HEK293 (cell line): ENCODE measurements around the gene FBXW5.

ENCODE experiments used
- CTCF ChIA-PET: fragments of 350-600 bp; formaldehyde crosslinking; extraction: SDS; loops from one replicate; lab custom pipeline; 2021; ENCODE audit warnings: antibody characterized with exemption; lab: Yijun Ruan, JAX
- POLR2A ChIA-PET: fragments of 300-600 bp; formaldehyde crosslinking; extraction: SDS; loops from one replicate; lab custom pipeline; 2020; ENCODE audit warnings: antibody characterized with exemption, inconsistent platforms; lab: Yijun Ruan, JAX
- H3K27ac ChIP-seq: fragments of 200-500 bp; sonication (Bioruptor generic); 2 replicates; pipeline ENCODE4 v1.5.1; 2014; ENCODE audit warnings: low read depth, low read length, control low read depth, inconsistent platforms; ENCODE audit errors: extremely low read depth
- H3K36me3 ChIP-seq, 2 experiments: fragments of 200-500 bp in 1 of 2; sonication (Bioruptor generic) in 1 of 2; 1 replicate in 1 of 2; 2 replicates in 1 of 2; pipeline ENCODE4 v1.5.1; 2014 to 2017; ENCODE audit warnings: inconsistent platforms in 2 of 2, low read length in 2 of 2; ENCODE audit not compliant: control insufficient read depth in 2 of 2, insufficient read depth in 1 of 2
- H3K4me1 ChIP-seq: fragments of 200-500 bp; sonication (Bioruptor generic); 2 replicates; pipeline ENCODE4 v1.5.1; 2014; ENCODE audit warnings: mild to moderate bottlenecking, low read length, inconsistent platforms; ENCODE audit not compliant: control insufficient read depth, insufficient read depth
- H3K4me3 ChIP-seq: 2 replicates; pipeline ENCODE4 v1.5.1; 2011; ENCODE audit warnings: low read depth, mild to moderate bottlenecking, control low read depth, low read length, moderate library complexity
- H3K9me3 ChIP-seq: fragments of 200-500 bp; sonication (Bioruptor generic); 2 replicates; pipeline ENCODE4 v1.5.1; 2014; ENCODE audit warnings: low read depth, low read length, inconsistent platforms; ENCODE audit not compliant: control insufficient read depth, insufficient read depth
- GLIS1 ChIP-seq: fragments of 450-650 bp; formaldehyde crosslinking; IDR thresholded peaks from 2 replicates; pipeline ENCODE4 v1.5.1; 2016; ENCODE audit warnings: missing biosample characterization, missing genetic modification characterization
- SETDB1 ChIP-seq: IDR thresholded peaks from one replicate; pipeline ENCODE4 v1.6.1; 2017; ENCODE audit warnings: mild to moderate bottlenecking, low read length, moderate library complexity, mixed read lengths; ENCODE audit not compliant: insufficient read length
- SP3 ChIP-seq: fragments of 450-650 bp; formaldehyde crosslinking; IDR thresholded peaks from 2 replicates; pipeline ENCODE4 v1.5.1; 2016; ENCODE audit warnings: missing biosample characterization, missing genetic modification characterization
- ZBTB8A ChIP-seq: fragments of 450-650 bp; formaldehyde crosslinking; IDR thresholded peaks from 2 replicates; pipeline ENCODE4 v1.5.1; 2016; ENCODE audit warnings: missing biosample characterization, missing genetic modification characterization
- ZFP3 ChIP-seq: fragments of 450-650 bp; formaldehyde crosslinking; IDR thresholded peaks from 2 replicates; pipeline ENCODE4 v1.5.1; 2016; ENCODE audit warnings: low read depth, missing biosample characterization, missing genetic modification characterization
- ZIC2 ChIP-seq: fragments of 450-650 bp; formaldehyde crosslinking; IDR thresholded peaks from 2 replicates; pipeline ENCODE4 v1.5.1; 2016; ENCODE audit warnings: missing biosample characterization, missing genetic modification characterization
- ZNF211 ChIP-seq: fragments of 450-650 bp; formaldehyde crosslinking; IDR thresholded peaks from 2 replicates; pipeline ENCODE4 v1.5.1; 2016; ENCODE audit warnings: low read depth, missing biosample characterization, missing genetic modification characterization
- ZNF223 ChIP-seq: fragments of 450-650 bp; formaldehyde crosslinking; IDR thresholded peaks from 2 replicates; pipeline ENCODE4 v1.5.1; 2016; ENCODE audit warnings: missing biosample characterization, missing genetic modification characterization
- ZNF391 ChIP-seq: fragments of 450-650 bp; formaldehyde crosslinking; IDR thresholded peaks from 2 replicates; pipeline ENCODE4 v1.5.1; 2016; ENCODE audit warnings: low read depth, missing biosample characterization, missing genetic modification characterization, borderline replicate concordance
- ZNF549 ChIP-seq: fragments of 450-650 bp; IDR thresholded peaks from 2 replicates; pipeline ENCODE4 v1.5.1; 2018; ENCODE audit warnings: missing biosample characterization, missing genetic modification characterization, mild to moderate bottlenecking, inconsistent platforms, moderate library complexity
- ZNF623 ChIP-seq: fragments of 450-650 bp; formaldehyde crosslinking; IDR thresholded peaks from 2 replicates; pipeline ENCODE4 v1.5.1; 2016; ENCODE audit warnings: missing biosample characterization, missing genetic modification characterization
- ZNF654 ChIP-seq: fragments of 450-650 bp; formaldehyde crosslinking; IDR thresholded peaks from 2 replicates; pipeline ENCODE4 v1.5.1; 2016; ENCODE audit warnings: low read depth, missing biosample characterization, missing genetic modification characterization
- ZNF664 ChIP-seq: fragments of 450-650 bp; formaldehyde crosslinking; IDR thresholded peaks from 2 replicates; pipeline ENCODE4 v1.5.1; 2016; ENCODE audit warnings: missing biosample characterization, missing genetic modification characterization
- ZNF701 ChIP-seq: fragments of 450-650 bp; formaldehyde crosslinking; IDR thresholded peaks from 2 replicates; pipeline ENCODE4 v1.5.1; 2016; ENCODE audit warnings: missing biosample characterization, missing genetic modification characterization
- ZSCAN16 ChIP-seq: fragments of 450-650 bp; formaldehyde crosslinking; IDR thresholded peaks from 2 replicates; pipeline ENCODE4 v1.5.1; 2016; ENCODE audit warnings: missing biosample characterization, missing genetic modification characterization
- TF ChIP-seq, protein P1 (sequence below): fragments of 450-650 bp; formaldehyde crosslinking; IDR thresholded peaks from 2 replicates; pipeline ENCODE4 v1.5.1; 2016; ENCODE audit warnings: missing biosample characterization, missing genetic modification characterization
- TF ChIP-seq, protein P2 (sequence below): fragments of 450-650 bp; formaldehyde crosslinking; IDR thresholded peaks from 2 replicates; pipeline ENCODE4 v1.5.1; 2017; ENCODE audit warnings: missing biosample characterization, missing genetic modification characterization
- TF ChIP-seq, protein P3 (sequence below): fragments of 450-650 bp; formaldehyde crosslinking; IDR thresholded peaks from 2 replicates; pipeline ENCODE4 v1.5.1; 2016; ENCODE audit warnings: missing biosample characterization, missing genetic modification characterization
- TF ChIP-seq, protein P4 (sequence below): fragments of 450-650 bp; formaldehyde crosslinking; conservative IDR thresholded peaks from 2 replicates; pipeline ENCODE4 v1.5.1; 2016; ENCODE audit warnings: low read depth, missing biosample characterization, missing genetic modification characterization
- TF ChIP-seq, protein P5 (sequence below): fragments of 450-650 bp; IDR thresholded peaks from 2 replicates; pipeline ENCODE4 v1.5.1; 2018; ENCODE audit warnings: missing biosample characterization, missing genetic modification characterization
- TF ChIP-seq, protein P6 (sequence below): fragments of 450-650 bp; formaldehyde crosslinking; IDR thresholded peaks from 2 replicates; pipeline ENCODE4 v1.5.1; 2016; ENCODE audit warnings: missing biosample characterization, missing genetic modification characterization
- TF ChIP-seq, protein P7 (sequence below): fragments of 450-650 bp; formaldehyde crosslinking; IDR thresholded peaks from 2 replicates; pipeline ENCODE4 v1.5.1; 2016; ENCODE audit warnings: missing biosample characterization, missing genetic modification characterization

FBXW5 gene

GRCh38 chr9:136975644-136976043 is 31.1 kb upstream of the FBXW5 start:
- no peaks in the 10 kb centered on the region for H3K4me1 ChIP-seq
- no peaks in the 10 kb centered on the region for H3K36me3 ChIP-seq
- no peak overlapping the region for H3K27ac ChIP-seq
- TF ChIP-seq, protein P1, sequence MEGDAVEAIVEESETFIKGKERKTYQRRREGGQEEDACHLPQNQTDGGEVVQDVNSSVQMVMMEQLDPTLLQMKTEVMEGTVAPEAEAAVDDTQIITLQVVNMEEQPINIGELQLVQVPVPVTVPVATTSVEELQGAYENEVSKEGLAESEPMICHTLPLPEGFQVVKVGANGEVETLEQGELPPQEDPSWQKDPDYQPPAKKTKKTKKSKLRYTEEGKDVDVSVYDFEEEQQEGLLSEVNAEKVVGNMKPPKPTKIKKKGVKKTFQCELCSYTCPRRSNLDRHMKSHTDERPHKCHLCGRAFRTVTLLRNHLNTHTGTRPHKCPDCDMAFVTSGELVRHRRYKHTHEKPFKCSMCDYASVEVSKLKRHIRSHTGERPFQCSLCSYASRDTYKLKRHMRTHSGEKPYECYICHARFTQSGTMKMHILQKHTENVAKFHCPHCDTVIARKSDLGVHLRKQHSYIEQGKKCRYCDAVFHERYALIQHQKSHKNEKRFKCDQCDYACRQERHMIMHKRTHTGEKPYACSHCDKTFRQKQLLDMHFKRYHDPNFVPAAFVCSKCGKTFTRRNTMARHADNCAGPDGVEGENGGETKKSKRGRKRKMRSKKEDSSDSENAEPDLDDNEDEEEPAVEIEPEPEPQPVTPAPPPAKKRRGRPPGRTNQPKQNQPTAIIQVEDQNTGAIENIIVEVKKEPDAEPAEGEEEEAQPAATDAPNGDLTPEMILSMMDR = 0 out of 2 replicates have a peak, but pooled peaks have one; percentile 16
- TF ChIP-seq, protein P2, sequence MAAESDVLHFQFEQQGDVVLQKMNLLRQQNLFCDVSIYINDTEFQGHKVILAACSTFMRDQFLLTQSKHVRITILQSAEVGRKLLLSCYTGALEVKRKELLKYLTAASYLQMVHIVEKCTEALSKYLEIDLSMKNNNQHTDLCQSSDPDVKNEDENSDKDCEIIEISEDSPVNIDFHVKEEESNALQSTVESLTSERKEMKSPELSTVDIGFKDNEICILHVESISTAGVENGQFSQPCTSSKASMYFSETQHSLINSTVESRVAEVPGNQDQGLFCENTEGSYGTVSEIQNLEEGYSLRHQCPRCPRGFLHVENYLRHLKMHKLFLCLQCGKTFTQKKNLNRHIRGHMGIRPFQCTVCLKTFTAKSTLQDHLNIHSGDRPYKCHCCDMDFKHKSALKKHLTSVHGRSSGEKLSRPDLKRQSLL (tag by site-specific recombination) = no peak
- TF ChIP-seq ZBTB8A (tag by site-specific recombination) (no peak), ZNF623 (tag by site-specific recombination) (no peak), ZSCAN16 (no peak), ZNF211 (tag by site-specific recombination) (no peak), ZNF664 (tag by site-specific recombination) (no peak), GLIS1 (tag by site-specific recombination) (no peak), ZNF549 (tag by site-specific recombination) (no peak), ZFP3 (tag by site-specific recombination) (no peak), ZIC2 (tag by site-specific recombination) (peak; percentile 34; the same call in 1 of the 2 replicates), ZNF701 (tag by site-specific recombination) (no peak), SETDB1 (no peak), ZNF223 (peak; percentile 91), SP3 (tag by site-specific recombination) (no peak), ZNF654 (no peak), ZNF391 (no peak)
- TF ChIP-seq, protein P3, sequence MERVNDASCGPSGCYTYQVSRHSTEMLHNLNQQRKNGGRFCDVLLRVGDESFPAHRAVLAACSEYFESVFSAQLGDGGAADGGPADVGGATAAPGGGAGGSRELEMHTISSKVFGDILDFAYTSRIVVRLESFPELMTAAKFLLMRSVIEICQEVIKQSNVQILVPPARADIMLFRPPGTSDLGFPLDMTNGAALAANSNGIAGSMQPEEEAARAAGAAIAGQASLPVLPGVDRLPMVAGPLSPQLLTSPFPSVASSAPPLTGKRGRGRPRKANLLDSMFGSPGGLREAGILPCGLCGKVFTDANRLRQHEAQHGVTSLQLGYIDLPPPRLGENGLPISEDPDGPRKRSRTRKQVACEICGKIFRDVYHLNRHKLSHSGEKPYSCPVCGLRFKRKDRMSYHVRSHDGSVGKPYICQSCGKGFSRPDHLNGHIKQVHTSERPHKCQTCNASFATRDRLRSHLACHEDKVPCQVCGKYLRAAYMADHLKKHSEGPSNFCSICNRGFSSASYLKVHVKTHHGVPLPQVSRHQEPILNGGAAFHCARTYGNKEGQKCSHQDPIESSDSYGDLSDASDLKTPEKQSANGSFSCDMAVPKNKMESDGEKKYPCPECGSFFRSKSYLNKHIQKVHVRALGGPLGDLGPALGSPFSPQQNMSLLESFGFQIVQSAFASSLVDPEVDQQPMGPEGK = no peak
- TF ChIP-seq, protein P4, sequence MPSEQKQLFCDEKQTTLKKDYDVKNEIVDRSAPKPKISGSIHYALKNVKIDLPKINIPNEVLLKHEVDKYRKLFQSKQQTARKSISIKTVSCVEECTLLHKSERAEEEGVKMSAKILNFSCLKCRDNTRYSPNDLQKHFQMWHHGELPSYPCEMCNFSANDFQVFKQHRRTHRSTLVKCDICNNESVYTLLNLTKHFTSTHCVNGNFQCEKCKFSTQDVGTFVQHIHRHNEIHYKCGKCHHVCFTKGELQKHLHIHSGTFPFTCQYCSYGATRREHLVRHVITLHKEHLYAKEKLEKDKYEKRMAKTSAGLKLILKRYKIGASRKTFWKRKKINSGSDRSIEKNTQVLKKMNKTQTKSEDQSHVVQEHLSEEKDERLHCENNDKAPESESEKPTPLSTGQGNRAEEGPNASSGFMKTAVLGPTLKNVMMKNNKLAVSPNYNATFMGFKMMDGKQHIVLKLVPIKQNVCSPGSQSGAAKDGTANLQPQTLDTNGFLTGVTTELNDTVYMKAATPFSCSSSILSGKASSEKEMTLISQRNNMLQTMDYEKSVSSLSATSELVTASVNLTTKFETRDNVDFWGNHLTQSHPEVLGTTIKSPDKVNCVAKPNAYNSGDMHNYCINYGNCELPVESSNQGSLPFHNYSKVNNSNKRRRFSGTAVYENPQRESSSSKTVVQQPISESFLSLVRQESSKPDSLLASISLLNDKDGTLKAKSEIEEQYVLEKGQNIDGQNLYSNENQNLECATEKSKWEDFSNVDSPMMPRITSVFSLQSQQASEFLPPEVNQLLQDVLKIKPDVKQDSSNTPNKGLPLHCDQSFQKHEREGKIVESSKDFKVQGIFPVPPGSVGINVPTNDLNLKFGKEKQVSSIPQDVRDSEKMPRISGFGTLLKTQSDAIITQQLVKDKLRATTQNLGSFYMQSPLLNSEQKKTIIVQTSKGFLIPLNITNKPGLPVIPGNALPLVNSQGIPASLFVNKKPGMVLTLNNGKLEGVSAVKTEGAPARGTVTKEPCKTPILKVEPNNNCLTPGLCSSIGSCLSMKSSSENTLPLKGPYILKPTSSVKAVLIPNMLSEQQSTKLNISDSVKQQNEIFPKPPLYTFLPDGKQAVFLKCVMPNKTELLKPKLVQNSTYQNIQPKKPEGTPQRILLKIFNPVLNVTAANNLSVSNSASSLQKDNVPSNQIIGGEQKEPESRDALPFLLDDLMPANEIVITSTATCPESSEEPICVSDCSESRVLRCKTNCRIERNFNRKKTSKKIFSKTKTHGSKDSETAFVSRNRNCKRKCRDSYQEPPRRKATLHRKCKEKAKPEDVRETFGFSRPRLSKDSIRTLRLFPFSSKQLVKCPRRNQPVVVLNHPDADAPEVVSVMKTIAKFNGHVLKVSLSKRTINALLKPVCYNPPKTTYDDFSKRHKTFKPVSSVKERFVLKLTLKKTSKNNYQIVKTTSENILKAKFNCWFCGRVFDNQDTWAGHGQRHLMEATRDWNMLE (tag by site-specific recombination) = no peak
- TF ChIP-seq, protein P5, sequence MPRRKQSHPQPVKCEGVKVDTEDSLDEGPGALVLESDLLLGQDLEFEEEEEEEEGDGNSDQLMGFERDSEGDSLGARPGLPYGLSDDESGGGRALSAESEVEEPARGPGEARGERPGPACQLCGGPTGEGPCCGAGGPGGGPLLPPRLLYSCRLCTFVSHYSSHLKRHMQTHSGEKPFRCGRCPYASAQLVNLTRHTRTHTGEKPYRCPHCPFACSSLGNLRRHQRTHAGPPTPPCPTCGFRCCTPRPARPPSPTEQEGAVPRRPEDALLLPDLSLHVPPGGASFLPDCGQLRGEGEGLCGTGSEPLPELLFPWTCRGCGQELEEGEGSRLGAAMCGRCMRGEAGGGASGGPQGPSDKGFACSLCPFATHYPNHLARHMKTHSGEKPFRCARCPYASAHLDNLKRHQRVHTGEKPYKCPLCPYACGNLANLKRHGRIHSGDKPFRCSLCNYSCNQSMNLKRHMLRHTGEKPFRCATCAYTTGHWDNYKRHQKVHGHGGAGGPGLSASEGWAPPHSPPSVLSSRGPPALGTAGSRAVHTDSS (tag by site-specific recombination) = no peak
- TF ChIP-seq, protein P6, sequence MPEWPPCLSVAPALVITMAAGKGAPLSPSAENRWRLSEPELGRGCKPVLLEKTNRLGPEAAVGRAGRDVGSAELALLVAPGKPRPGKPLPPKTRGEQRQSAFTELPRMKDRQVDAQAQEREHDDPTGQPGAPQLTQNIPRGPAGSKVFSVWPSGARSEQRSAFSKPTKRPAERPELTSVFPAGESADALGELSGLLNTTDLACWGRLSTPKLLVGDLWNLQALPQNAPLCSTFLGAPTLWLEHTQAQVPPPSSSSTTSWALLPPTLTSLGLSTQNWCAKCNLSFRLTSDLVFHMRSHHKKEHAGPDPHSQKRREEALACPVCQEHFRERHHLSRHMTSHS = no peak
- TF ChIP-seq, protein P7, sequence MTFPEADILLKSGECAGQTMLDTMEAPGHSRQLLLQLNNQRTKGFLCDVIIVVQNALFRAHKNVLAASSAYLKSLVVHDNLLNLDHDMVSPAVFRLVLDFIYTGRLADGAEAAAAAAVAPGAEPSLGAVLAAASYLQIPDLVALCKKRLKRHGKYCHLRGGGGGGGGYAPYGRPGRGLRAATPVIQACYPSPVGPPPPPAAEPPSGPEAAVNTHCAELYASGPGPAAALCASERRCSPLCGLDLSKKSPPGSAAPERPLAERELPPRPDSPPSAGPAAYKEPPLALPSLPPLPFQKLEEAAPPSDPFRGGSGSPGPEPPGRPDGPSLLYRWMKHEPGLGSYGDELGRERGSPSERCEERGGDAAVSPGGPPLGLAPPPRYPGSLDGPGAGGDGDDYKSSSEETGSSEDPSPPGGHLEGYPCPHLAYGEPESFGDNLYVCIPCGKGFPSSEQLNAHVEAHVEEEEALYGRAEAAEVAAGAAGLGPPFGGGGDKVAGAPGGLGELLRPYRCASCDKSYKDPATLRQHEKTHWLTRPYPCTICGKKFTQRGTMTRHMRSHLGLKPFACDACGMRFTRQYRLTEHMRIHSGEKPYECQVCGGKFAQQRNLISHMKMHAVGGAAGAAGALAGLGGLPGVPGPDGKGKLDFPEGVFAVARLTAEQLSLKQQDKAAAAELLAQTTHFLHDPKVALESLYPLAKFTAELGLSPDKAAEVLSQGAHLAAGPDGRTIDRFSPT (tag by site-specific recombination) = 0 out of 2 replicates have a peak, but pooled peaks have one; percentile 6
- no peaks in the 10 kb centered on the region for H3K9me3 ChIP-seq
- CTCF ChIA-PET = interaction anchor here (0.6 to 3.4 kb wide), 10 partner anchors 10 to 133 kb away, joined by 3 to 22 read pairs (median 4); partner anchors contain the start of gene C8G
- POLR2A ChIA-PET = interaction anchor here (0.9 to 2.5 kb wide), 3 partner anchors 17 to 54 kb away, joined by 4 to 7 read pairs (median 4); partner anchors contain the start of gene PAXX
- no peak overlapping the region for H3K4me3 ChIP-seq
